ENCODE measurements around the gene SLC25A18.
"Not testable (repeated sequence)": the region's sequence is repeated elsewhere in the genome, so short reads cannot be mapped to it uniquely, and the experiment has no call there.

Gene SLC25A18

DNA sequence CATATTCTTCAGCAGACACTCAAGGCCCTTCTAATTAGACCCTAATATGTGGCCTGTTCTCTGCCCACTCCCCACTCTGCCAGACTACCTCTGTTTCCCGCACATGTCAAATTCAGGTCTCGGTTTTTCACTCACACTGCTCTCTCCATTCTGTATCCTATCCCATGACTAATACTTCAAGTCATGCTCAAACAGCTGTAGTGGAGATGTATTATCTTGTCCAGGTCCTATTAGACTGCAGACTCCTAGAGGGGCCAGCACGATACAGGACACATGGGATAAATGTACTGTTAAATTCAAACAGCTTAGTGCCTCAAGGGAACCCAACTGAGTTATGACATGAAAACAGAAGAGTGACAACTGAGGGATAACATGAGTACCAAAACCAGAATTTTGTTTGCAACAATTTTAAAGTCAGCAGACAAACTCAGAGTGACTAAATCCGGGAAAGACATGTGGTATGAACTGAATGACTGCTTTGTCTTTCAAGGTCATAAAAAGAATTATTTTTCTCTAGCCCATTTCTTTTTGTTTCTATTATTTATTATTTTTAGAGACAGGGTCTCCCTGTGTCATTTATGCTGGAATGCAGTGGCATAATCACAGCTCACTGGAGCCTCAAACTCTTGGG, 44.7 kb downstream of the SLC25A18 start:
- DNase-seq (ENCODE audit: low spot score) = no peak

GRCh38 chr22:17612057-17612456, 48.8 kb downstream of the SLC25A18 start:
- no peak for DNase-seq (ENCODE audit: low spot score)

DNA sequence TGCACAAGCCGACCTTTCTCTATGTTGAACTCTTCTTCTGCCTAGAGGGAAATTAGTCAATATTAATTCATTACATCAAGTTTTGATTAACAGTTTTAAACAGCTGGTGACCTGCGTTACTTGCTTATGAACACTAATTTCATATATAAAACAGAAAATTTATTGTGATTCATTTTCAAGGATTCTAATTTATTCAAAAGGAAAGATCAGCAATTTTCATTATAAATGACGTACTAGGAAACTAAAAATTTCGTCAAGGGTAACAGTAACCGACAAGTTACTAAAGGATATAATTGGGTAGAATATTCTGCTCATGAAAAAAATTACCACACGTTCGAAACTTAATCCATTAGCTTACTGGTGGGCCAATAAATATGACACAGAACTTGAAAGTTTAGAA, 50.0 kb downstream of the SLC25A18 start:
- no peak for DNase-seq (ENCODE audit: low spot score)

GRCh38 chr22:17627961-17628405, 64.7 kb downstream of the SLC25A18 start:
- no peak for DNase-seq (ENCODE audit: low spot score)

- peak; percentile 96 for DNase-seq (ENCODE audit: low spot score)
These were observed 65.3 kb downstream of the SLC25A18 start, which contains the start of gene ATP6V1E1 for GRCh38 chr22:17628406-17629172. Gene ATP6V1E1, minus strand, starts transcription at chr22:17628749. Its CDS starts 114 bp downstream, at chr22:17628635.

DNA sequence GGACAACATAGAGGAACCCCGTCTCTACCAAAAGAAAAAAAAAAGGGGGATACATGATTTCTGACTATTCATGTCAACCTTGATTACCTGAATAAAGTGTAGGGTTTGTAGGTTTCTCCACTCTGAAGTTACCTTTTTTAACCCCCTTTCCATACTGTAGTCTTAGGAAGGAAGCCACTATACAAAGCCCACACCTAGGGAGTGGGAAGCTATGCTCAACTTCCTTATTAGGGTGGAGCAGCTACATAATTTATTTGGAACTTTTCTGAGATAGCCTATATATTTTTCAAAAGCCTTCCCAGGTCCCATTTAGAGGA, 65.8 kb downstream of the SLC25A18 start:
- no peak for DNase-seq (ENCODE audit: low spot score)

- DNase-seq (ENCODE audit: low spot score) = no peak
These were observed 66.3 kb downstream of the SLC25A18 start for GRCh38 chr22:17629641-17630040.

DNA sequence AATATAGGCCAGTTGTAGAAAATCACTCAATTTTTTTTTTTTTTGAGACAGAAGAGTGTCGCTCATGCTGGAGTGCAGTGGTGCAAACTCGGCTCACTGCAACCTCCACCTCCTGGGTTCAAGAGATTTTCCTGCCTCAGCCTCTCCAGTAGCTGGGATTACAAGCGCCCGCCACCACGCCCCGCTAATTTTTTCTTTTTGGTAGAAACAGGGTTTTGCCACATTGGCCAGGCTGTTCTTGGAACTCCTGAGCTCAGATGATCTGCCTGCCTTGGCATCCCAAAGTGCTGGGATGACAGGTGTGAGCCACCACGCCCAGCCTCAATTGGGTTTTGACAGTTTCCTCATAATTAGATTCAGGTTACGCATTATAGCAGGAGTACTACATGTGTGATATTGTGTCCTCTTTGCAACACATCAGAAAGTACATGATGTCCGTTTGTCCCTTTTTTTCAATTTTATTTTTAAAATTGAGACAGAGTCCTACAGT, 67.8 kb downstream of the SLC25A18 start:
- DNase-seq (ENCODE audit: low spot score) = no peak

- DNase-seq (ENCODE audit: low spot score) = peak; percentile 57
These were observed 70.1 kb downstream of the SLC25A18 start for GRCh38 chr22:17633217-17633997.

GRCh38 chr22:17633998-17634323, 70.7 kb downstream of the SLC25A18 start:
- DNase-seq (ENCODE audit: low spot score) = no peak

DNA sequence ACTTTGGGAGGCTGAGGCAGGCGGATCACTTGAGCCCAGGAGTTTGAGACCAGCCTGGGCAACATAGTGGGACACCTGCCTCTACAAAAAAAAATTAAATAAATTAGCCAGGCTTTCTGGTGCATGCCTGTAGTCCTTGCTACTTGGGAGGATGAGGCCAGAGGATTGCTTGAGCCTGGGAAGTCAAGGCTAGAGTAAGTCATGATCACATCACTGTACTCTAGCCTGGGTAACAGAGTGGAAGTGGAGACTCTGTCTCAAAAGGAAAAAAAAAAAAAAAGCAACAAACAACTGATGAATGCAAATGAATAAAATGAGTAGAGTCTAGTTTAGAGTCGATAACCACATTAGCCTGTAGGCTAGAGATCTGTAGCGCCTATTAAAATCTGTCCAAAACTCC, 71.4 kb downstream of the SLC25A18 start:
- no peak for DNase-seq (ENCODE audit: low spot score)

GRCh38 chr22:17636850-17637249, 73.6 kb downstream of the SLC25A18 start:
- not testable (repeated sequence) for DNase-seq (ENCODE audit: low spot score)

- DNase-seq (ENCODE audit: low spot score) = no peak
These were observed 74.3 kb downstream of the SLC25A18 start for GRCh38 chr22:17637490-17638181.

GRCh38 chr22:17638182-17638431, 74.8 kb downstream of the SLC25A18 start:
- no peak for DNase-seq (ENCODE audit: low spot score)

DNA sequence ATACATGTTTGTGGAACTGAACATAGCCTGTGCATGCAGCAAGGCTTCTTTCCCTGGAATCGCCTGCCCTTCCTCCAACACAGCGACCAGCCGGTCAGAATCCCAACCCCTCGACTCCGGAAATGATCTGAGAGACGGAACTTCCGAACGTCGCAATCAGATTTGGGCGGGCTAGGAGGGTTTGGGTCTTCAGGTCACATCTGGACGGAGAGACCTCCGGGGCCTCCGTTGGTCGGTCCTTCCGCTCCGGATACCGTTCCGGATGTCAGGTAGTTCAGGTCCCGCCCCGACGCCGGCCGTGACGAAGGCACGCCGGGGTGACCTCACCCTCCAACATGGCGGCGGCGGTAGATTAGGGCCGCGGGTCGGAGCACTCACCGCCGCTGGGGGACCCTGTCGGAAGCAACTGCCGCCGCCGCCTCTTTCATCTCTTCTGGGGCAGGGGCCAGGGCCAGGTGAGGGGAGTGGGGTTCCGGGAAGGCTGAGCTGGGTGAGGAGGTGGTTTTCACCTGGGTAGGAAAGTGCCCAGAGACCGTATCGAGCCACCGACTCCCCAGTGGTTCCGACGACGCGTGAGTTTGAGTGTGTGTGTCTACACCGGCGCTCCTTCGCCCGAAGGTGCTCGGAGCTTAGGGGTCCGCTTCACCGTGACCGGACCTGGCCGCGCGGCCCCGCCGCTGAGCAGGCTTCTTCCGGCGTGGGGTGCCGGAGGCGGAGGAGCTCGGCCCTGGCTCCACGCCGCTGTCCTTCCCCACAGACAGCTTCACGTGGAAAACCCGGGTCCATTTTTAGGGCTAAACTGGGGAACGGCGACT, 75.3 kb downstream of the SLC25A18 start, which contains the start of gene BCL2L13:
TSS of gene BCL2L13 (plus strand) at position 326 of the 815 bp plus-strand sequence. CDS start 16,955 bp downstream, outside the sequence.
- DNase-seq (ENCODE audit: low spot score) = peak; percentile 90

DNA sequence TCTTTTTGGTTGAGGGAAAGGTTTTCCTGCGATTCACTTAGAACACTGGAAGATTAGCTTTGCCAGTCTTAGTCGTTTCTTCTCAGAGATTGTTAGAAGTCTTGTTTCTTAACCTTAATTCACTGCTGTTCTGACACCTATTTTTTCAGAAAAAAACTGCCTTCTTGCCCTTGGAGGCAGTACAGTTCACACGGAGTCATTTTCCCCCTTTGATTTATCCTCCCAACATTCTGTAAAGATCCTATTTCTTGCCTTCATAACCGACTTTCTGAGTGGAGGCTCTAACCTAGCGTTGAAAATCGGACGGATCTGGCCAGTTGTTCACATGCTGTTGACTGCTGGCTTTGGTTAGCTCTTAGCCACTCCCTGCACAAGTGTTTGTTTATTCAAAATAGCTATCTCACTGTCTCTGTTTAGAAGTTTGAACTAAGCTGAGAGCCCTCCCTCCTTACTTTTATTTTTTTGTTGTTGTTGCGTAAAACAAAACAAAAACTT, 76.0 kb downstream of the SLC25A18 start:
- peak; percentile 78 for DNase-seq (ENCODE audit: low spot score)
